GM12865 (cell line): ENCODE data around the gene IER2.

Experiments used
- DNase-seq: peaks from one replicate; pipeline ENCODE4 v3.0.0; 2010; ENCODE audit warnings: low read depth
- H3K4me3 ChIP-seq: 2 replicates; pipeline ENCODE4 v1.5.1; 2011; ENCODE audit warnings: mild to moderate bottlenecking, low read depth, low read length, control low read depth
- TF ChIP-seq, protein P1 (sequence below): IDR thresholded peaks from 2 replicates; pipeline ENCODE4 v1.5.1; 2011; ENCODE audit warnings: low read length, control low read depth, low read depth, inconsistent platforms; ENCODE audit not compliant: insufficient read depth; ENCODE audit errors: missing control alignments

Gene IER2

DNA sequence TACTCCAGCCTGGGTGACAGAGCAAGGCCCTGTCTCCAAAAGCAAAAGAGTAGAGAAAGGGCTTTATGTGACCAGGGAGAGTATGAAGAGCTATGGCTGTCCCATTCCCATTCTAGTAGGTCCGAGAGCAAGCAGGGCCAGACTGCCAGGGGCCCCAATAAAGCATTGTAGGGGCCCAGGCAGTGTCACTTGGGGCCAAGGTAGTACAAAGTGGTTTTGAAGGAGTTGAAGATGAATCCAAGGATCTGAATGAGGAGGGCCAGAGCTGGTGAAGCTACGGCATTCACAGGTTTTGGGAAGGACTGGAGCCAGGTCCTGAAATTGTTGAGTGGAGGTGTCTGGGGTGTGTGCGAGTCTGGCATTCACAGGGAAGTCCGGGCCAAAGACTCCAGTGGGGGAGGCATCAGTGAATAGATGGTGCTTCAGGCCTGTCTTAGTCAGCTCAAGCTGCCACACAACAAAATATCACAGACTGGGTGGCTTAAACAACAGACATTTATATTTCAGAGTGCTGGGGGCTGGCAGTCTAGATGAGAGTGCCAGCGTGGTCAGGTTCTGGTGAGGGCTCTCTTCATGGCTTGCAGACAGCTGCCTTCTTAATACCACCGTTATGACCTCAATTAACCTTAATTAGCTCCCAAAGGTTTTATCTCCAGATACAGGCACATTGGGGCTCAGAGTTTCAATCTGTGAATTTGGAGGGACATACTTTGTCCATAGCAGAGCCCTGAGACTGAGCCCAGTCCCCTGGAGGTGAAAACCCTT is 22.2 kb upstream of the IER2 start:
- TF ChIP-seq, protein P1, sequence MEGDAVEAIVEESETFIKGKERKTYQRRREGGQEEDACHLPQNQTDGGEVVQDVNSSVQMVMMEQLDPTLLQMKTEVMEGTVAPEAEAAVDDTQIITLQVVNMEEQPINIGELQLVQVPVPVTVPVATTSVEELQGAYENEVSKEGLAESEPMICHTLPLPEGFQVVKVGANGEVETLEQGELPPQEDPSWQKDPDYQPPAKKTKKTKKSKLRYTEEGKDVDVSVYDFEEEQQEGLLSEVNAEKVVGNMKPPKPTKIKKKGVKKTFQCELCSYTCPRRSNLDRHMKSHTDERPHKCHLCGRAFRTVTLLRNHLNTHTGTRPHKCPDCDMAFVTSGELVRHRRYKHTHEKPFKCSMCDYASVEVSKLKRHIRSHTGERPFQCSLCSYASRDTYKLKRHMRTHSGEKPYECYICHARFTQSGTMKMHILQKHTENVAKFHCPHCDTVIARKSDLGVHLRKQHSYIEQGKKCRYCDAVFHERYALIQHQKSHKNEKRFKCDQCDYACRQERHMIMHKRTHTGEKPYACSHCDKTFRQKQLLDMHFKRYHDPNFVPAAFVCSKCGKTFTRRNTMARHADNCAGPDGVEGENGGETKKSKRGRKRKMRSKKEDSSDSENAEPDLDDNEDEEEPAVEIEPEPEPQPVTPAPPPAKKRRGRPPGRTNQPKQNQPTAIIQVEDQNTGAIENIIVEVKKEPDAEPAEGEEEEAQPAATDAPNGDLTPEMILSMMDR: no peak
- no peak for DNase-seq
- no peak overlapping the region for H3K4me3 ChIP-seq

DNA sequence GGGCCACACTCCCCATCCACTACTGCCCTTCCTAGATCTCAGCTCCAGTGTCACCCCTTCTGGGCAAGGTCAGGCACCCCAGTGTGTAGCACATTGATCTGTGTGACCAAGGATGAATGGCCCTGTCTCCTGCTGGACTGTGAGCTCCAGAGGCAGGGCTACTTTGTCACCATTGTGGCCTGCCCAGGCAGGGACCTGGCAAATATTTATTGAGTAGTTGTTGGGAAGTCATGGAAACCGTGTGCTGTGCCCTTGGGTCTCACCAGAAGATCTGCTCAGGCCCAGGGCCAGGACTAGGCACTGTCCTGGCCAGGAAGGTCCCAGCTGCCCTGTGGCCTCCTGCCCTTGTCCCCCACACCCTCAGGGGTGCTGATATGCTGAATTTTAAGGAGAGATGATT is 21.6 kb upstream of the IER2 start:
- no peak for DNase-seq
- H3K4me3 ChIP-seq: no peak overlapping the region
- TF ChIP-seq, protein P1: no peak

DNA sequence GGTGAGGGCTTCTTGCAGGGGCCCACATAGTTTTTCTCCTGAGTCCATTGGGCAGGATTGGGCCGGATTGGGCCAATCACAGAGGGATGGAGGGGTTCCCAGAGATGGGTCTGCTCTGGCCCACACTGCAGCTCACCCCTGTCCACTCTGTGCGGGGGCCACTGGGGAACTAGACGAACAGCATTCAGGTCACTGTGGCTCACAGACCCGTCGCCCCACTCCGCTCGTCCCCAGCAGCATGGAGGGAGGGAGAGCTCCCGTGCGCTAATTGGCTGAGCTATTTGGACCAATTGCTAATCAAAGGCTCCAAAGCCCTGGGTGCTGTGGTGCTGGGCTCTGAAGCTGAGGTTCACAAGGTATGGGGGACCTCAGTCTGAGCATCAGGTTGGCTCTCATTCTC is 20.8 kb upstream of the IER2 start:
- no peak overlapping the region for H3K4me3 ChIP-seq
- DNase-seq: no peak
- TF ChIP-seq, protein P1: no peak

DNA sequence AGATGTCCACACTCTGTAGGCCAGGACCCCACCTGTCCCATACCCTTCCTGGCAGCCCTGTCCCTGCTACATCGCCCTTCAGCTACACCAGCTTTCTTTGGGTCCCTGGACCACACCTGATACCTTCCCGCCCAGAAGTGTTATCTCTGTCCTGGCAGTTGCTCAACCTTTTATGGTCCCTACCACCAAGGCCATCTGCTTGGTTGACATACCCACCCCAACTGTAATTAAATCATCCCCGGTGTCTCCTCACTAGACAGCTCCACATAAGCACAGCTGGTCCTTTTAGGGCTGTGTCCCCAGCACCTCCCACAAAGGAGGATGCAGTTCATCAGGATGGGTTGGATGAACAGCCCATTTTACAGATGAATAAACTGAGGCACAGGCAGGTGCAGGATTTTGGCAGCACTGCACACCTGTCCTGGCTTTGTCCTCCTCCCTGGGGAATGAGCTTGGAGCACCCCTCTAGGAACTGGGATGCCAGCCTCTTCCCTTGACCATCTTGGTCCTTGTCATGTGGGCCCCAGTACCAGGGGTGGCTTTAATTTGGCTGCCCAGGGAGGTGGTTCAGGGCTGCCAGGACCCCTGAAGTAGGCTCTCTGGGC is 19.2 kb upstream of the IER2 start:
- TF ChIP-seq, protein P1: no peak
- no peak overlapping the region for H3K4me3 ChIP-seq
- no peak for DNase-seq

DNA sequence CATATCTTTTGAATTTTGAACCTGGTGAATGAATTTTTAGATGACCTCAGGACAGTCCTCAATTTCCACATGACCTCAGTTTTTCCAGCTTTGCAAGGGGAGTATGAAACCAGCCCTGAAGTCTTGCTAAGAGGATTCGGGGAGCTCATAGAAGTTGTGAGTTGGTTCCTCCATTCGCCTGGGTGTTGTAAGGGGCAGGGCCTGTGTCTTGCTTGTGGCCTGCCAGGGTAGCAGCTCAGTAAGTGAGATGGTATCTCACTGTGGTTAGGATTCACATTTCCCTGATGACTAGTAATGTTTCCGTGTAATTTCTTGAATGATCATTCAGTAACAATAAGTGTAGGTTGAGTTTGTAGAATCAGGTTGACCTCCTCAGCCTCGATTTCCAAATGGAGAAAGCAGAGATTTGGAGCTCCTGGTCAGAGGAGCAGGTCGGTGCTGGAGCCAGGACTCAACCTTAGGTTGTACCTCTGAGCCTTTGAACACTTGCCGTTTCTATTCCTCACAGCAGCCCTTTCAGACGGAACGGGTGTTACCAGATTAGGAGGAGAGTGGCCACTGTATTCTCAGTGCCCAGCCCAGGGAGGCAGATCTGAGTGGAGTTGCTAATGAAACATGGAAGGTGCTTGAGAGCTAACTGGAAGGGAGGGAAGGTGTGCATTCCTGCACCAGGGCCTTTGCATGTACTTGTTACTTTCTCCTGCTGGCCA is 17.6 kb upstream of the IER2 start:
- no peak overlapping the region for H3K4me3 ChIP-seq
- TF ChIP-seq, protein P1: no peak
- no peak for DNase-seq

DNA sequence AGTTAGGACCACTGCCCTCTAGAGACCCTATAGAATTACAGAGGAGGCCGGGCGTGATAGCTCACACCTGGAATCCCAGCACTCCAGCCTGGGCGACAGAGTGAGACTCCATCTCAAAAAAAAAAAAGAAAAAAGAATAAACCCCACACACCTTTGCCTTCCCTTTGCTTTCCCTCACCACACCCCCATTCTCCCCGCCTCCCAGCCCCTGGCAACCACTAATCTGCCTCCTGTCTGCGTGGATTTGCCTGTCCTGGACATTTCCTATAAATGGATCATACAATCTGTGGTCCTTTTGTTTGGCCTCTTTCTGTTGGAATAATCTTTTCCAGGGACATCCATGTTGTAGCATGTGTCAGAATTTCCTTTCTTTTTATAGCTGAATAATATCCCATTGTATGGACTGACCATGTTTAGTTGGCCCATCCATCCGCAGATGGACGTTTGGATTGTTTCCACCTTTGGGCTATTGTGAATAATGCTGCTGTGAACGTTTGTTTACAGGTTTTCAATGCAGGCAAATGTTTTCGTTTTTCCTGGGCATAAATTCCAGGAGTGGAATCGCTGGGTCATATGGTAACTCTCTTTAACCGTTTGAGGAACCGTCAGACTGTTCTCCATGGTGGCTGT is 16.9 kb upstream of the IER2 start:
- no peak for DNase-seq
- TF ChIP-seq, protein P1: no peak
- H3K4me3 ChIP-seq: no peak overlapping the region
